OCI-LY7 (cell line): ENCODE measurements around the gene TAF10.

ENCODE experiments used
- CTCF ChIP-seq: fragments of 200-600 bp; sonication (generic); conservative IDR thresholded peaks from 2 replicates; pipeline ENCODE4 v1.5.1; 2014; ENCODE audit warnings: mild to moderate bottlenecking, antibody characterized with exemption, low read length, moderate library complexity, mixed read lengths
- EZH2phosphoT487 ChIP-seq: fragments of 200-600 bp; sonication (generic); IDR thresholded peaks from 2 replicates; pipeline ENCODE4 v1.6.1; 2018; ENCODE audit warnings: low read depth, borderline replicate concordance, mild to moderate bottlenecking, mixed run types, antibody characterized with exemption, low read length, moderate library complexity, mixed read lengths

- TF ChIP-seq CTCF (no peak), EZH2phosphoT487 (no peak)
Measured at GRCh38 chr11:6620636-6621035, 8.6 kb upstream of the TAF10 start.
